HCT116 (cell line): Measurements from ENCODE around the gene MAPKAP1.

ENCODE experiments used
- EZH2 ChIP-seq: fragments of 200-600 bp; sonication (generic); IDR thresholded peaks from 2 replicates; pipeline ENCODE4 v1.6.1; 2017; ENCODE audit warnings: antibody characterized with exemption, mixed run types
- EZH2phosphoT487 ChIP-seq: fragments of 200-600 bp; IDR thresholded peaks from 2 replicates; pipeline ENCODE4 v1.6.1; 2018; ENCODE audit warnings: antibody characterized with exemption, borderline replicate concordance
- POLR2A ChIP-seq: IDR thresholded peaks from 2 replicates; pipeline ENCODE4 v1.7.0; 2011; ENCODE audit warnings: borderline replicate concordance; ENCODE audit not compliant: insufficient read depth, insufficient read length; ENCODE audit errors: extremely low read depth
- POLR2AphosphoS5 ChIP-seq: IDR thresholded peaks from 2 replicates; pipeline ENCODE4 v1.6.1; 2011; ENCODE audit warnings: mild to moderate bottlenecking, low read depth, low read length, moderate library complexity
- SP1 ChIP-seq: IDR thresholded peaks from 2 replicates; pipeline ENCODE4 v1.6.1; 2012; ENCODE audit warnings: low read depth
- TCF7L2 ChIP-seq: IDR thresholded peaks from 2 replicates; pipeline ENCODE4 v1.7.0; 2011; ENCODE audit warnings: borderline replicate concordance, inconsistent platforms; ENCODE audit not compliant: insufficient read depth, insufficient read length; ENCODE audit errors: extremely low read depth
- YY1 ChIP-seq: IDR thresholded peaks from 2 replicates; pipeline ENCODE4 v1.6.1; 2011; ENCODE audit warnings: low read length, low read depth, moderate library complexity, mild to moderate bottlenecking; ENCODE audit not compliant: insufficient replicate concordance; ENCODE audit errors: extremely low read depth
- ZFX ChIP-seq: fragments of 450-650 bp; IDR thresholded peaks from 2 replicates; pipeline ENCODE4 v1.6.1; 2017
- TF ChIP-seq, protein P1 (sequence below), 3 experiments: fragments of 200-600 bp in 1 of 3; sonication (generic) in 1 of 3; IDR thresholded peaks in 2 of 3; conservative IDR thresholded peaks in 1 of 3; 2 replicates each; pipeline ENCODE4 v1.5.1; 2012 to 2017; ENCODE audit warnings: low read depth in 2 of 3, low read length in 2 of 3, antibody characterized with exemption in 1 of 3, borderline replicate concordance in 1 of 3, control low read depth in 1 of 3, mild to moderate bottlenecking in 1 of 3, mixed read lengths in 1 of 3, mixed run types in 1 of 3, moderate library complexity in 1 of 3; ENCODE audit not compliant: insufficient read depth in 1 of 3
- TF ChIP-seq, protein P2 (sequence below): IDR thresholded peaks from 2 replicates; pipeline ENCODE4 v1.6.1; 2012; ENCODE audit warnings: low read depth

DNA sequence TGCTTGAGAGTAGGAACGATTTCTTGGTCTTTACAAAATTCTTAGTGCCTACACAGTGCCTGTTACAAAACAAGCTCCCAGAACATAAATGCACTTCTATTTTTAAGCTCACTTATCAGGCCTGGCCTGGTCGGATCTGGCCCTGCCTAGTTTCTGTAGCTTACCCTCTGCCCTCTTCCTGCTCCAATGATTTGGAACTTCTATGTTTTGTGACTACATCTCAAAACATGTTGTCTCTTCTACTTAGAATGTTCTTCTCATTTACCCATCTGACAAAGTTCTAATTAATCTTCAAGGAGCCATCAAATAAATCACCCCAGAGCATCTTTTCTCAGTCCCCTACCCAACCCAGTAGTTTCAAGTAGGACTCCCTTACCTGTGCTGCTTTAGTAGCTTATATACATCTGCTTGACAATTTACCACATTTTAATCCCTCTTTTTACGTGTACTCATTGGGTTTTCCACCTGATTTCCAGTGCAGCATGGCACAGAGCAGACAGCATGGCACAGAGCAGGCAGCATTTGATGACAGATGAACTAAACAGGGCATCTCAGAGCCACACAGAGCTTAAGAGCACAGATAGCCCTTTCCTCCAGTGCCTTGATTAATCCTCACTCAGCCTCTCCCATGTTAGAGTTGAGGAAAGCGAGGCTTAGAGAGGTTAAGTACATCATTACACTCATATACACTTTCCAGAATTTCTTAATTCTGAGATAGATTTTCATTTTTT lies 171.9 kb downstream of the MAPKAP1 start:
- TF ChIP-seq, protein P1, sequence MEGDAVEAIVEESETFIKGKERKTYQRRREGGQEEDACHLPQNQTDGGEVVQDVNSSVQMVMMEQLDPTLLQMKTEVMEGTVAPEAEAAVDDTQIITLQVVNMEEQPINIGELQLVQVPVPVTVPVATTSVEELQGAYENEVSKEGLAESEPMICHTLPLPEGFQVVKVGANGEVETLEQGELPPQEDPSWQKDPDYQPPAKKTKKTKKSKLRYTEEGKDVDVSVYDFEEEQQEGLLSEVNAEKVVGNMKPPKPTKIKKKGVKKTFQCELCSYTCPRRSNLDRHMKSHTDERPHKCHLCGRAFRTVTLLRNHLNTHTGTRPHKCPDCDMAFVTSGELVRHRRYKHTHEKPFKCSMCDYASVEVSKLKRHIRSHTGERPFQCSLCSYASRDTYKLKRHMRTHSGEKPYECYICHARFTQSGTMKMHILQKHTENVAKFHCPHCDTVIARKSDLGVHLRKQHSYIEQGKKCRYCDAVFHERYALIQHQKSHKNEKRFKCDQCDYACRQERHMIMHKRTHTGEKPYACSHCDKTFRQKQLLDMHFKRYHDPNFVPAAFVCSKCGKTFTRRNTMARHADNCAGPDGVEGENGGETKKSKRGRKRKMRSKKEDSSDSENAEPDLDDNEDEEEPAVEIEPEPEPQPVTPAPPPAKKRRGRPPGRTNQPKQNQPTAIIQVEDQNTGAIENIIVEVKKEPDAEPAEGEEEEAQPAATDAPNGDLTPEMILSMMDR (IDR thresholded peaks at IDR 0.05 in 2 of 3, conservative IDR thresholded peaks at IDR 0.05 in 1 of 3; ENCODE audit: borderline replicate concordance in 1 of 3, insufficient read depth in 1 of 3, low read depth in 2 of 3, low read length in 2 of 3): no peak
- no peak for TF ChIP-seq EZH2
- TF ChIP-seq POLR2A: no peak
- TF ChIP-seq, protein P2, sequence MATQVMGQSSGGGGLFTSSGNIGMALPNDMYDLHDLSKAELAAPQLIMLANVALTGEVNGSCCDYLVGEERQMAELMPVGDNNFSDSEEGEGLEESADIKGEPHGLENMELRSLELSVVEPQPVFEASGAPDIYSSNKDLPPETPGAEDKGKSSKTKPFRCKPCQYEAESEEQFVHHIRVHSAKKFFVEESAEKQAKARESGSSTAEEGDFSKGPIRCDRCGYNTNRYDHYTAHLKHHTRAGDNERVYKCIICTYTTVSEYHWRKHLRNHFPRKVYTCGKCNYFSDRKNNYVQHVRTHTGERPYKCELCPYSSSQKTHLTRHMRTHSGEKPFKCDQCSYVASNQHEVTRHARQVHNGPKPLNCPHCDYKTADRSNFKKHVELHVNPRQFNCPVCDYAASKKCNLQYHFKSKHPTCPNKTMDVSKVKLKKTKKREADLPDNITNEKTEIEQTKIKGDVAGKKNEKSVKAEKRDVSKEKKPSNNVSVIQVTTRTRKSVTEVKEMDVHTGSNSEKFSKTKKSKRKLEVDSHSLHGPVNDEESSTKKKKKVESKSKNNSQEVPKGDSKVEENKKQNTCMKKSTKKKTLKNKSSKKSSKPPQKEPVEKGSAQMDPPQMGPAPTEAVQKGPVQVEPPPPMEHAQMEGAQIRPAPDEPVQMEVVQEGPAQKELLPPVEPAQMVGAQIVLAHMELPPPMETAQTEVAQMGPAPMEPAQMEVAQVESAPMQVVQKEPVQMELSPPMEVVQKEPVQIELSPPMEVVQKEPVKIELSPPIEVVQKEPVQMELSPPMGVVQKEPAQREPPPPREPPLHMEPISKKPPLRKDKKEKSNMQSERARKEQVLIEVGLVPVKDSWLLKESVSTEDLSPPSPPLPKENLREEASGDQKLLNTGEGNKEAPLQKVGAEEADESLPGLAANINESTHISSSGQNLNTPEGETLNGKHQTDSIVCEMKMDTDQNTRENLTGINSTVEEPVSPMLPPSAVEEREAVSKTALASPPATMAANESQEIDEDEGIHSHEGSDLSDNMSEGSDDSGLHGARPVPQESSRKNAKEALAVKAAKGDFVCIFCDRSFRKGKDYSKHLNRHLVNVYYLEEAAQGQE: no peak
- TF ChIP-seq EZH2phosphoT487: no peak
- TF ChIP-seq POLR2AphosphoS5: no peak
- TF ChIP-seq YY1: no peak
- TF ChIP-seq SP1: no peak
- TF ChIP-seq ZFX: no peak
- no peak for TF ChIP-seq TCF7L2
